Urothelium cell line (cell line): ENCODE results near the gene COL23A1.

Experiments
- DNase-seq: peaks from one replicate; pipeline ENCODE4 v3.0.0; 2011; ENCODE audit warnings: low spot score, mixed read lengths
- FAIRE-seq: peaks from 2 replicates; lab custom pipeline; 2011; peaks lifted over from hg19 to GRCh38; lab: Jason Lieb, UNC

Gene COL23A1

GRCh38 chr5:178535299-178536175 lies 54.7 kb downstream of the COL23A1 start:
- FAIRE-seq (no peak), DNase-seq (no peak)

GRCh38 chr5:178533136-178533535 lies 57.1 kb downstream of the COL23A1 start:
- FAIRE-seq (no peak), DNase-seq (no peak)

- DNase-seq (no peak), FAIRE-seq (no peak)
These were observed 57.5 kb downstream of the COL23A1 start for GRCh38 chr5:178532666-178533065.

- DNase-seq (no peak), FAIRE-seq (no peak)
These were observed 58.0 kb downstream of the COL23A1 start for GRCh38 chr5:178532236-178532635.

DNA sequence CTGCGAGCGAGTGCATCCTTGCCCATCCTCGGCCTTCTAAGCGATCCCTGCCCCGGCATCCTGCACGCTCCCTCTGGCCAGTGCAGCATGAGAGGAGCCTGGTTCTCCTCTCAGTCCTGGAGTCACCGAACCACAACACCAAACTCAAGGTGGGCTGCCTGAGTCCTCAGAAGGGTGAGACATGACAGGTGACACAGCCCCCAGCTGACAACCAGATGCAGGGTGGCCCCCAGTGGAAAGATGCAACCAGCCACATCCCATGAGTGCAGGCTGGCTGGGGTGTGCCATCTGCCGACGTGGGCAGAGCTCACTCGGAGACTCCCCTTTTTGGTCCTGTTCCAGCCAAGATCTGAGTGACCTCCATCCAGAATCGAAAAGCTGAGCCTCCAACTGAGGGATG lies 58.4 kb downstream of the COL23A1 start:
- no peak for DNase-seq
- no peak for FAIRE-seq

DNA sequence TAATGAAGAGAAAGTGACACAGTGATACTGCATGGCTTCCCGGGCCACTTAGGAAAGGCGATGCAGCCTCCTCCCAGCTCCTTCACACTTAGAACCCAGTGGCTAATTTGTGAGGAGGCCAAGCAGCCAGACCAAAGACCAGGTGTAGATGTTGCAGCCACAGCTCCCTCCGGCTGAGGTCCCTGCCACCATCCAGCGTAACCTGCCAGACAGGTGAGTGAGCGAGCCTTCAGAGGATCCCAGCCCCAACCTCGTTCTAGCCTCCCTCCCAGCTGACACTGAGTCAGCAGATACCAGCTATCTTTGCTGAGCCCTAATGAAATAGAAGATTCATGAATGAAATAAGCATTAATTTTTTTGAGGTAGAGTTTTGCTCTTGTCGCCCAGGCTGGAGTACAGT lies 59.7 kb downstream of the COL23A1 start:
- DNase-seq (no peak), FAIRE-seq (no peak)

DNA sequence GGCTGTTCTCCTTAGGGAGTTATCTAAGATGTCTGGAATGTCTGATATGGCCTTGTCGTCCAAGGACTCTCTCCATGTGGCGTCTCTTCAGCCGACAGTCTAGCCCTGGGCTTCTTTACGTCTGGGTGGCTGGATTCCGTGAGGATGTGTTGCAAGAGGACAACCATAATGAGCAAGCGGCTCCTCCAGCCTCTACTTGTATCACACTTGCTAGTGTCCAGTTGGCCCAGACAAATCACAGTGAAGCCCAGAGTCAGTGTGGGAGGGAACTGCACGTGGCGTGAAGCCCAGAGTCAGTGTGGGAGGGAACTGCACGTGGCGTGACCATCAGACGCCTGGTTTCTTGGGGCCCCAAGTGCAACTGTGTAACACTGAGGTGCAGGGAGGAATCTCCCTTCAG lies 61.1 kb downstream of the COL23A1 start:
- no peak for DNase-seq
- FAIRE-seq, result no peak

- DNase-seq (no peak), FAIRE-seq (no peak)
These were observed 62.5 kb downstream of the COL23A1 start for GRCh38 chr5:178527458-178528307.

DNA sequence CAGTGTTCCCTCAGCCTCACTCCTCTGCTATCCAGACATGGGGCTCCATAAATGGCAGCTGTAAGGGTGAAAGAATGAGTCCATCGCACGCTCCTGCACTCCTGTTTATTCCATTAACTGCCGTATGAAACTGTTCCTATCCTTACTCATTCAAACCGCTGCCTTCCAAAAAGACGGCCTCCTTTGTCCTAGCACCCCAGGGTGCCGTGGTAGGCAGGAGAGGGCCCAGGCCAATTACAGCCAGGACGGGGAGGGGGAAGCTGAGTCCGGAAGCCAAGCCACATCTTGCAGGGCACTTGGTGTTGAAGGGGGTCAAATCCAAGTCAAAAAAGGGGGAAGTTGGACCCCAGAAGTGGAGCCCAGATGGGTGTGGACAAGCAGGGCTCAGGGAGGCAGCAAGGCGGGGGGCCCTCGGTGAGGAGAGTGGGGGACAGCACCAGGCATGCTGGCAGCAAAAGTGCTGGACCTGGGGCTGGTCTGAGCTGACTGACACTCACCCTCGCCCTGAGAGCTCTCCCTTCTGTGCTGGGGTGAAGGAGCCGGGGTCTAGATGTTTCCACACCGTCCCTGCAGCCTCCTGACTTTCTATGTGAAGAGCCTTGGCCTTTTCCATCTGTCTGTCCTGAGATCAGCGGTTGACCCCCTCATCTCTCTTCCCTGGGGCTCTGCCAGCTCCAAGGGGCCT lies 63.3 kb downstream of the COL23A1 start:
- no peak for FAIRE-seq
- no peak for DNase-seq

DNA sequence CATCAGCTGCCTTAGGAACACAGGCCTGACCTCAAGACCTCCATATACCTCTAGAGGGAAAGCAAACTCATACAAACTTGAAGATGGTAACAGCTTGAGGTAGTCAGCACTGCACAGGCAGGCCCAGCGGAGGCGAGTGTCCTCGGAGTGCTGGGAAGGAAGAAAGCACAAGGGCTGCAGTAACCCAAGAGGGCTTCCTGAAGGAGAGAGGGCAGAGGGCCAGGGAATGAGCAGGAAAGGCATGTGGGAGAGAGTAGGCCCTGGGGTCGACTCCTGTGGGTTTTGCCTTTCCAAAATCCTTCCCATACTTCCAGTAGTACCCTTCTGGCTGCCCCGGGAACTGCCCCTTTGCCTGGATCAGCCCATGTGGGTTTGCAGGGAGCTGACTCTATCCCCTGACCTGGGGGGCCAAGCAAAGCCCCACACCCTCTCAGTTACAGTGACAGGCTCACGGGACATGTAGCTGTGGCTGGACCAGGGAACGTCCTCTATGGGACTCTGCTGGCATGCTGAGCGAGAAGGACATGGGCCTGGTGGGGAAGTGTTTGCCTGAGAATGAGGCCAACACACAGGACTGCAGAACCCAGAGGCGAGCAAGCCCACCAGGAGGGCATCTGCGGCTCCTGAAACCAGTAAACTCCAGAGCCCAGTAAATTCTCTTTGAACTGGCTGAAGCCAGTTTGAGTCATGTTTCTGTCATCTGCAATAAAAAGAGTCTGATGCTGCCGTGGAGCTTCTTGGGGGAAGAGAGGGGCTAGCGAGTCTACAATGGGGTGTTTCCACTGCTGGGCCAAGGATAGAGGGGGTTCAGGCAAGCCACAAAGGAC lies 64.1 kb downstream of the COL23A1 start:
- DNase-seq, result no peak

DNA sequence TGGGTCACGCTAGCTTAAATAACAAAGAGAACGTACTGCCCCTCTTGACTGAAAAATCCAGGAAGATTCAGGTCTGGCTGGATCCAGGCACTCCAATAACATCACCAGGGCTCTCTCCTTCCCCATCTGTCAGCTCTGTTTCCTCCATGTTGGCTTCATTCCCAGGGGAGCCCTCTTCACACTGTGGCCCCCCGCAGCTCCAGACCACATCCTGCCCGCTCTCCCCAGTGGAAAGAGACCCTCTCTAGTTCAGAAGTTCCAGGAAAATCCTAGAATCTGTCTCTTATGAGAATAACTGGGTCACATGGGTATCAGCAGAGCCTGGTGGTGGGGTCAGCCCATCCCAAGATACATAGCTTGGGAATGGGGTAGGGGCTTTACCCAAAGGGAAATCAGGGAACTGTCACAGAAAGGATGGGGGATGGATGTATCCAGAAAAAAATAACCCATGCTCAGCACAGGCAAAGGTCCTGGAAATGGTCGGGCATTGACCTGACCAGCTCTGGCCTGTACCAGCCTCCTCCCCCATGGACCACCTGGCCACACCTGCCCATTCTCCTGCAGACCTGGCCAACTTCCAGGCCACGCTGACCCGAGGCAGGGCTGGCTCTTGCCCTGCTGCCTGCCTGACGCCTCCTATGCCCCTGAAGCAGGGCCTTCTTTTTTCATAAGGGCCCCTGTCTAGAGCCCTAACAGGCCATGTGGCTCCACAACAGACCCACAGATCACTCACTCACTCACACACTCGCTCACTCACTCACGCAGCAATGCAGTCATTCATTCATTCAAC lies 65.9 kb downstream of the COL23A1 start:
- FAIRE-seq, result no peak

More for the DNA sequence above, 64.1 kb downstream of the COL23A1 start:
- FAIRE-seq, result no peak

DNA sequence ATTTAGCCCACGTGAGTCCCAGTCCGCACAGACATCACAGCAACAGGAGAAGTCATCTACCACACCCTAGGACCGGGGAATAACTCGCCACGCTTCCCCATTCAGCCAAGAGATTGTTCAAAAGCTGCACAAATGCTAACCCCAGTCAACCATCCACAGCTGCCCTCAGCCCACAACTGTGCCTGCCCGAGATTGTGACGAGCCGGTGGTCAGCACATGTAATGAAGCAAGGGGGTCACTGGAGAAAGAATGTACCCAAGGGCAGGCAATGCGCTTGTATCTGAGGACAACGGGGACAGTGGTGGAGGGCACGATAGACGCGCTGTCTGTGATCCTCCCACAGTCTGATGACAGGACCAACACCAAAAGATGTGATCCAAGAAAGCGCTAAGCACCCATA lies 67.8 kb downstream of the COL23A1 start:
- DNase-seq (no peak), FAIRE-seq (no peak)

More for the DNA sequence above, 65.9 kb downstream of the COL23A1 start:
- DNase-seq, result no peak

DNA sequence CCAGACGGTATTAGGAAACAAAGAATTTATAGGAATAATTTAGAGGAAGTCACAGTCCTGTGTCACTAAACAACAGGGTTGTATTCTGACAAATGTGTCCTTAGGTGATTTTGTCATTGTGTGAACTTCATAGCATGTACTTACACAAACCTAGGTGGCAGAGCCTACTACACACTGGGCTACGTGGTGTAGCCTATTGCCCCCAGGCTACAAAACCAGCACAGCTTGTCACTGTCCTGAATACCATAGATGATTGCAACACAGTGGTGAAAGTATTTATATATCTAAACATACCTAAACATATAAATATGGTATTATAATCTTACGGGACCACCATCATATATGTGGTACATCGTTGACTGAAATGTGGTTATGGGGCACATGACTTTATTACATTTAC lies 69.3 kb downstream of the COL23A1 start:
- DNase-seq (no peak), FAIRE-seq (no peak)

- peak; percentile 67 for FAIRE-seq
- no peak for DNase-seq
These were observed 70.4 kb downstream of the COL23A1 start for GRCh38 chr5:178519804-178520203.

- FAIRE-seq (no peak), DNase-seq (no peak)
These were observed 71.0 kb downstream of the COL23A1 start for GRCh38 chr5:178519155-178519554.

DNA sequence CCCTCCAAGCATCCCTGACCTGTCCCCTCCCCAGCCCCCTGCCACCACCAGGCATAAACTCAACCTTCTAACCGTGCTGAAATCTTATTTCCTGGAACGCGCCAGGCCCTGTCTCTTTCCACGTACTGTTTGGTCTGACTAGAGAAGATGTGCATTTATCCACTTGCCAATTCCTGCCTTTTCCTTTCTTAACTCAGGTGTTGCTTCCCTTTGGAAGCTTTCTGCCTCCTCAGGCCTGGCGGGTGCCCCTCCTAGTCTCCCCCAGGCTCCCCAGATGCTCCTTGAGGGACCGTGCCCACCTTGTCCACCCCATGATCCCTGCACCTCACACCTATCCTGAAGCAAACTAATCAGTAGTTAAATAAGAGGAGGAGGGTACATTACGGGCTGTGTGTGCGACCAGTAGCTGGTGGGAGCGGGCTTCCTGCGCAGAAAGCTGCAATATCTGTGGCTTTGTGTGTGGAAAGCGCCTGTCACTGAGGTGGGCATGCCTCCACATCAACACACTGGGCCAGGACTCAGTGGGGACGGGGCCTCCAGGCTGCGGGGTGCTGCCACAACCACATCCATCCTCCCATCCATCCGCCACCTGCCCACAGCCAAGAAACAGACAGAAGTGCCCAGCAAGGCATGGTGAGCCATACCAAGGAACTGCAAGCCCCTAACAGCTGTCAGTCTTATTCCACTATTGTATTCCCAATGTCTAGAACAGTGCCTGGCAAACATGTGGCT lies 73.5 kb downstream of the COL23A1 start:
- no peak for FAIRE-seq

DNA sequence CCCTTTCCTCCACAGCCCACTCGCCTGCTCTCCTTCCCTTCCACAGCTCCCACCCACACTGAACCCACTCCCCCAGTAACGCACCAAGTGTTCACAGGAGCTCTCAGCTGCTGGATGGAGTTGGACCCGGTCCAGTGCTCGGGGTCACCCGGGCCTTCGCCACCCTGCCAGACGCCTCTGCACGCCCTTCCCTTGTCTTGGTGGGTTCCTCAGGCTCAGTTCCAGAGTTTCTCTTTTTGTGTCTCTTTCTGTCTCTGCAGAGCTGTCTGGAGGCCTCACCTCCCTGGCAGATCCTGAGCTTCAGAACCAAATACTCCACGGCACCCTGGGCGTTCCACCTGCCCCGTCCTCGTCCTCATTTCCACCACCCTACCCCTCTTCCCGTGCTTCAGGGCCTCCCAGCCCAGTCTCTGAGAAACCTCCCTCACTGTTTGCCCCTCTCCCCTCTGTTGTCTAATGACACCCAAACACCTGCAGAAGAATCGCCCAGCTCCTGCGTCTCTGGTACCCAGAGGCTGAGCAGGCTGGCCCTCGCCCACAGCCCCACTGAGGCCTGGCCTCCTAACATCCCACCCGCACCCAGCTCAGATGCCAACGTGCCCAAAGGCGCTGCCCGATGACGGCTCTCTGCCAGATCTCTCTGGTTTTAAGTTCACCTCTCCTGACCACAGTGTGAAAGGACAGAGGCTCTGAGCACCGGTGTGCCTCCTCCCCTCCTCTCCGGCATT lies 74.3 kb downstream of the COL23A1 start:
- DNase-seq (no peak), FAIRE-seq (no peak)

More for the DNA sequence above, 73.5 kb downstream of the COL23A1 start:
- no peak for DNase-seq

DNA sequence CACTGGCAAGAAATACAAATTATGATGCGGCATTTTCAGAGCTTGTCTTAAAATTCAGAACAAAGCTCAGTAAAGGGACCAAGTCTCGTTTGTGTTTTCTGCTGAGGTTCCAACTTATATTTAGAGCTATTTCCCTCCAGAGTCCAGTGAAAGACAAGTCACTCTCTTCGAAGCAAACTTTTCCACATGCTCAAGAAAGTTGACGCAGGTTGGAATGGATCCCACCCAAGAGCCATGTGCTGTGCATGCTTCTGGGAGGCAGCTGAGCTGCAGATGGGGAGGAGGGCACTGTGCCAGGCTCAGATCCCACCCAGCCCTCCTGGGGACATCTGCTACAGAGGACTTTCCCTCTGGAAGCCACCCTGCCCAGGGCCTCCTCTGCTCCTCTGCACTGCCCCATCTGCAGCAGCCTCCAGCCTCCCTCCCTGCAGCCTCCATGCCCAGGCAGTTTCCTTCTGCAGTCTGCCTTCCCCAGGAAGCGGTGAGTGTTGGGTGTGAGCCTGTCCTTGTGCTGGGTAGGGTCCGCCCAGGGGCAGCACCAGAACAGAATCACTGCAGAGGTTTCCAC lies 75.3 kb downstream of the COL23A1 start:
- no peak for FAIRE-seq
- DNase-seq, result no peak
